GM18870 (cell line): ENCODE measurements around the gene SPPL2C.

ENCODE experiments used
- ATAC-seq: cut with Tn5 transposase; IDR thresholded peaks from one replicate; pipeline ENCODE4 v1.9.1; 2021; ENCODE audit warnings: moderate library complexity; ENCODE audit not compliant: unreplicated experiment

Gene SPPL2C, protein sequence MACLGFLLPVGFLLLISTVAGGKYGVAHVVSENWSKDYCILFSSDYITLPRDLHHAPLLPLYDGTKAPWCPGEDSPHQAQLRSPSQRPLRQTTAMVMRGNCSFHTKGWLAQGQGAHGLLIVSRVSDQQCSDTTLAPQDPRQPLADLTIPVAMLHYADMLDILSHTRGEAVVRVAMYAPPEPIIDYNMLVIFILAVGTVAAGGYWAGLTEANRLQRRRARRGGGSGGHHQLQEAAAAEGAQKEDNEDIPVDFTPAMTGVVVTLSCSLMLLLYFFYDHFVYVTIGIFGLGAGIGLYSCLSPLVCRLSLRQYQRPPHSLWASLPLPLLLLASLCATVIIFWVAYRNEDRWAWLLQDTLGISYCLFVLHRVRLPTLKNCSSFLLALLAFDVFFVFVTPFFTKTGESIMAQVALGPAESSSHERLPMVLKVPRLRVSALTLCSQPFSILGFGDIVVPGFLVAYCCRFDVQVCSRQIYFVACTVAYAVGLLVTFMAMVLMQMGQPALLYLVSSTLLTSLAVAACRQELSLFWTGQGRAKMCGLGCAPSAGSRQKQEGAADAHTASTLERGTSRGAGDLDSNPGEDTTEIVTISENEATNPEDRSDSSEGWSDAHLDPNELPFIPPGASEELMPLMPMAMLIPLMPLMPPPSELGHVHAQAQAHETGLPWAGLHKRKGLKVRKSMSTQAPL

DNA sequence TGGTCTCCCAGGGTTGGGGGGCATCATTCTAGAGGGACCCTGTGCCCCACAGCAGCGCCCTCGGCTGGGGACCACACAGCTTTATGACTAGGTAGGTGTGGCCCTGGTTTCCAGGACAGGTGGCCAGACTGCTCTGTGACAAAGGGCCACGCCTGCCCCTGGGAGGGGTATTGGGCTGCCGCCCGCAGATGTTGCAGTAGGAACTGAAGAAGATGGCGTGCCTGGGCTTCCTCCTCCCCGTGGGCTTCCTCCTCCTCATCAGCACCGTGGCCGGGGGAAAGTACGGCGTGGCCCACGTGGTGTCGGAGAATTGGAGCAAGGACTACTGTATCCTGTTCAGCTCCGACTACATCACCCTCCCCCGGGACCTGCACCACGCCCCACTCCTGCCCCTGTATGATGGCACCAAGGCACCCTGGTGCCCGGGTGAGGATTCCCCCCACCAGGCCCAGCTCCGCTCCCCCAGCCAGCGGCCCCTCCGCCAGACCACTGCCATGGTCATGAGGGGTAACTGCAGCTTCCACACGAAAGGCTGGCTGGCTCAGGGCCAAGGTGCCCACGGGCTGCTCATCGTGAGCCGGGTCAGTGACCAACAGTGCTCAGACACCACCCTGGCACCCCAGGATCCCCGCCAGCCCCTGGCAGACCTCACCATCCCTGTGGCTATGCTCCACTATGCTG lies at the start of gene SPPL2C:
SPPL2C (plus strand) TSS at position 187 of the 681 bp plus-strand sequence; CDS start at position 213, 26 bp downstream.
- no peak for ATAC-seq

DNA sequence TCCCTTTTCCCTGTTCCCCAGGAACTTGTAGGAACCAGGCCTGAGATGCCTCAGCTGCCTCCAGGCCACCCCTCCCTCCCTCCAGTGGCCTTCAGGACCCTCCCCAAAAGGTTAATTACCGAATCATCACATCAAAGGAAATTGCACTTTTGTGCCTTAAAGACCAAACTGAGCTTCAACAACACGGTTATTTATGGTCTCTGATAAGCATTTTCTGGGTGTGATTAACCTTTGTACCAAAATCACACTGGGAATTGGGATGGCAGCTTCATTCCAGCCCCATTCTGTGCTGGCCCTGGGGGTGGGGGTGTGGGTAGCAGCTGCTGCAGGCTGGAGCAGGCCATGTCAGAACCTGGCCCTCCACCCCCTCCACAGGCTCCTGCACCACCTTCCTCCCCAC lies 43.9 kb upstream of the SPPL2C start:
- ATAC-seq = no peak

- ATAC-seq = no peak
These were observed 43.3 kb upstream of the SPPL2C start for GRCh38 chr17:45801421-45801820.

- no peak for ATAC-seq
These were observed 35.8 kb upstream of the SPPL2C start for GRCh38 chr17:45808845-45809244.

- ATAC-seq = no peak
These were observed 35.2 kb upstream of the SPPL2C start for GRCh38 chr17:45809499-45809898.

GRCh38 chr17:45812102-45812501 lies 32.6 kb upstream of the SPPL2C start:
- ATAC-seq = no peak

GRCh38 chr17:45813048-45813725 lies 31.5 kb upstream of the SPPL2C start:
- ATAC-seq = no peak

GRCh38 chr17:45814622-45815606 lies 29.8 kb upstream of the SPPL2C start:
- ATAC-seq = no peak

DNA sequence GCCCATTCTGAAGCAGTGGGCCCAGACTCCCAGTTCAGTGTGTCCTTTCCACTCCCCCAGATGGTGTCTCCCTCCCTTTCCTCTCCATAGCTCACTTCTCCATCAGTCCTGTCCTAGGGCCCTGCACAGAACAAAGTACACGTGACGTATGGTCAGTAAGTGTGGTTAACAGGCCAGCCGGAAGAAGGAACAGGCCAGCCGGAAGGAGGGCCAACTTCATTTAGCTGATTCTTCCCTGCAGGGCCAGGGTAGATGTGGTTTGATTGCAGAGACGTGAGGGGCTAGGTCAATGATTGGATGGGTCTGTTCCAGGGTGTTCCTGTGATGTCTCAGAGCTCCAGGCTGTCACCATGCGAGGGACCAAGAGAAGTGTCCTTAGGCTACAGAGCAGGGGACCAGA lies 28.9 kb upstream of the SPPL2C start:
- ATAC-seq = no peak

GRCh38 chr17:45818041-45818440 lies 26.6 kb upstream of the SPPL2C start:
- no peak for ATAC-seq

DNA sequence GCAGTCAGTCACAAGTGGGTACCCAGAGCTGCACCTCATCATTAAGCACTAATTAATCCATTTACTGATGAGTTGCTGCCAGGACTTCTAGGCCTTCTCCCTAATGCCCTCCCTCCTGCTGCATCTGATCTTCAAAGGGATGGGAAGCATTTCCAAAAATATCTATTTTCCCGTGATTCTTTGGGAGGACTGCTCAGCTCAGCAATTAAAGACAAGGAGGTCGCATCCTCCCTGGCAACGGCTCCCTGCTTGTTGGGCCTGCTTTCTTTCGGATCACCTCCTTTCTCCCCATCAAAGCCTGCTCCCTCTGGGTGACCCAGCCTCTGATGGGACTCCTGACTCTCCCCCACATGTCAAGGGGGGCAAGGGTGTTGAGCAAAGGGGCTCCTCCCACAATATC lies 26.0 kb upstream of the SPPL2C start:
- ATAC-seq = no peak

- ATAC-seq = no peak
These were observed 25.0 kb upstream of the SPPL2C start for GRCh38 chr17:45819632-45820031.

DNA sequence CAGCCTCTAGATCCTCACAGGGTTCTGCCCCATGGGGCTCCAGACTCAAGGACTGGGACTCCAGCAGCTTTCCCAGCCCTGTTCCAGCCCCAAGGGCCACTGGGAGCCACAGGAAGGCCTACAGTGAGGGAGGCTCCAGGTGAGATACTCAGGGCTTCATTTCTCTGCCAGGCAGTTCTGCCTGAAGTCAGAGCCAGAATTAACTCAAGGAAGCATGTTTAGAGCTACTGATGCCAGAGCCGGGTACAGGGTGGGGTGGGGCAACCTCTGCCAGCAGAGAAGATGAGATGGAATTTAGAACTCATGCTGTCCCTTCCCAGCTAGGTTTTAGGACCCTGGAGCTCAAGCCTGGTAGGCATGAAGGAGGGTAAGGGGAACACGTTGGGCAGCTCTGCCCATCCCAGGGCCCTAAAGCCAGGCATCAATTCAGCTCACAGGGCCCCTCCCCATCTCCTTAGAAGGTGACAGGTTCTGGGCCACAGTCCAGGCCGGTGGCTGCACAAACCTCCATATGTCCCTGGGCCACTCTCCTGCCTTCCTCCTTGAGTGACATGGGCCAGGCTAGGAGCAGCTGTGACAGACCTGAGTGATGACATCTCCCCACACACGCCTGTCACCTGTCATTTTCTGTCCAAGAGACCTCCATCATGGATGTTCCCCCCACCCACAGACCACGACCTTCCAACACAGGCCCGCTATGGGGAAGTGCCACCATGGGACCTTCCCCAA lies 24.5 kb upstream of the SPPL2C start:
- ATAC-seq = no peak

GRCh38 chr17:45821147-45821546 lies 23.5 kb upstream of the SPPL2C start:
- ATAC-seq = no peak

DNA sequence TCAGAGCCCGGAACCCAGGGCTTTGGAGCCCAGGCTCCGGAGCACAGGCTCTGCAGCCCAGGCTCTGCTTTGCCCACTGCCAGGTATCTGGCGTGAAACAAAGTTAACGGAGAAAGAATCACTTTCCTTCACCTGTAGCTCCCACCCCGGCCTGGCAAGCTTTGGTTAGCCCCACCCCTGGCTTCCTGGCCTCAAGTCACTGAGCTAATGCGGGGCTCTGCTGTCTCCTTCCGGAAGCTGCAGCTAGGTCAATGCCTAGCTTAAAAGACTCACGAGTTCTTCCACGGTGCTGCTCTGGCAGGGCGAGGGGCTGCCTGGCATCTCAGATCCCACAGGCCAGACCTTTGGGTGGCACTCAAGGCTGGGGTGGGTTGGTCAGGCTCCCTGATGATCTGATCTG lies 21.1 kb upstream of the SPPL2C start:
- no peak for ATAC-seq

DNA sequence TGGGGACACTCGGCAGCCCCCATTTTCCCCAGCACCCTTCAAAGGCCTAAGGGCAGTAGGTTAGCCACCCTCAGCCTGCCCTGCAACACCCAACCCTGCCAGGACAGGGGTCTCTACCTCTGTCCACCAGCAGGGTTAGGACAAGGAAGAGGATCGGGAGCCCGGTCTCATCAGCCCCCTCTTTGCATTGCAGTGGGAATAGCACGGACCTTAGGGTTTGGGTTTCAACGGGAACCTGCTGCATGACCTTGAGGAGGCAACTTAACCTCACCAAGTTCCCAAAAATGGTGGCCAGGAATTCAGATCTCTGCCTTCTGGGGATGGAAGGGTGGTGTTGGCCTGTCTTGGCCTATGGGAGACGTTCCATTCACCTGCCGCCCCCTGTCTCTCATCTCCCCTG lies 20.2 kb upstream of the SPPL2C start:
- no peak for ATAC-seq

- ATAC-seq = no peak
These were observed 19.7 kb upstream of the SPPL2C start for GRCh38 chr17:45824901-45825492.

- ATAC-seq = no peak
These were observed 18.9 kb upstream of the SPPL2C start for GRCh38 chr17:45825792-45826191.
